Lung (tissue), 12 donors: ENCODE measurements around the gene GUCD1. TPM values are rescaled to one million over a fixed set of nuclear protein-coding genes. Genes with fewer than 3 reads are reported as not detected.

Source experiments
- ATAC-seq: fragments of 200-7000 bp; cut with Tn5 transposase; one replicate; pipeline ENCODE4 v1.9.1; 2020; ENCODE audit warnings: moderate number of reproducible peaks; ENCODE audit not compliant: insufficient read depth, low FRiP score
- DNase-seq, 3 donors: peaks; one replicate each; pipeline ENCODE4 v3.0.0-alpha.2; 2013 to 2017
- H3K27ac ChIP-seq, 2 donors: one replicate each; pipeline ENCODE4 v1.5.1; 2013; ENCODE audit warnings: mild to moderate bottlenecking in 2 of 2, moderate library complexity in 2 of 2, control low read depth in 1 of 2, inconsistent platforms in 1 of 2, low read depth in 1 of 2, low read length in 1 of 2
- H3K27me3 ChIP-seq, 3 donors: one replicate each; pipeline ENCODE4 v1.5.1; 2013; ENCODE audit warnings: low read length in 2 of 3; ENCODE audit not compliant: control insufficient read depth in 3 of 3, insufficient read depth in 3 of 3
- H3K36me3 ChIP-seq, 4 donors: one replicate each; pipeline ENCODE4 v1.5.1; 2013; ENCODE audit warnings: low read length in 4 of 4, mild to moderate bottlenecking in 1 of 4, moderate library complexity in 1 of 4; ENCODE audit not compliant: control insufficient read depth in 4 of 4, insufficient read depth in 4 of 4
- H3K4me1 ChIP-seq, 5 donors: one replicate each; pipeline ENCODE4 v1.5.1; 2013; ENCODE audit warnings: low read length in 5 of 5, mild to moderate bottlenecking in 2 of 5, moderate library complexity in 1 of 5; ENCODE audit not compliant: control insufficient read depth in 5 of 5, insufficient read depth in 5 of 5
- H3K4me3 ChIP-seq: one replicate; pipeline ENCODE4 v1.5.1; 2013; ENCODE audit warnings: mild to moderate bottlenecking, control low read depth, moderate library complexity
- H3K9ac ChIP-seq, 2 donors: one replicate each; pipeline ENCODE4 v1.5.1; 2013; ENCODE audit warnings: low read length in 2 of 2, control low read depth in 1 of 2; ENCODE audit not compliant: insufficient read depth in 1 of 2
- H3K9me3 ChIP-seq, 4 donors: one replicate each; pipeline ENCODE4 v1.5.1; 2013; ENCODE audit warnings: low read length in 3 of 4, mild to moderate bottlenecking in 1 of 4, moderate library complexity in 1 of 4; ENCODE audit not compliant: control insufficient read depth in 4 of 4, insufficient read depth in 3 of 4
- WGBS, 2 donors: extraction: QIAGEN DNeasy Blood & Tissue Kit; methylation state at CpG; one replicate each; pipeline ENCODE4 v1.1.7; 2013; 5-methylcytosine and 5-hydroxymethylcytosine counted together
- polyA plus RNA-seq, 2 donors: library from polyadenylated mRNA; stranded (reverse); fragments of 200-250 nt; gene quantifications; one replicate each; pipeline ENCODE4 v1.2.1, GENCODE V29; 2013
- total RNA-seq, 2 donors: library from RNA; depleted of rRNA in 1 of 2; stranded (reverse); fragments of >200 nt in 1 of 2; gene quantifications; one replicate each; pipeline ENCODE4 v1.2.1, GENCODE V29; 2014 to 2021
- TF ChIP-seq, protein P1 (sequence below): IDR thresholded peaks from 2 replicates; pipeline ENCODE4 v1.5.1; 2012; ENCODE audit warnings: mild to moderate bottlenecking; ENCODE audit errors: control extremely low read depth, extremely low read depth
- donor health status: control.
- donor health status: control.
- donor health status: Bipolar disorder and iron deficiency.
- donor health status: healthy.
- donor health status: DM: yes; HTN: yes; CAD: no.

The GUCD1 gene
- total and polyA plus RNA-seq, 4 donors = 87.8 to 130 (median 107) TPM

DNA sequence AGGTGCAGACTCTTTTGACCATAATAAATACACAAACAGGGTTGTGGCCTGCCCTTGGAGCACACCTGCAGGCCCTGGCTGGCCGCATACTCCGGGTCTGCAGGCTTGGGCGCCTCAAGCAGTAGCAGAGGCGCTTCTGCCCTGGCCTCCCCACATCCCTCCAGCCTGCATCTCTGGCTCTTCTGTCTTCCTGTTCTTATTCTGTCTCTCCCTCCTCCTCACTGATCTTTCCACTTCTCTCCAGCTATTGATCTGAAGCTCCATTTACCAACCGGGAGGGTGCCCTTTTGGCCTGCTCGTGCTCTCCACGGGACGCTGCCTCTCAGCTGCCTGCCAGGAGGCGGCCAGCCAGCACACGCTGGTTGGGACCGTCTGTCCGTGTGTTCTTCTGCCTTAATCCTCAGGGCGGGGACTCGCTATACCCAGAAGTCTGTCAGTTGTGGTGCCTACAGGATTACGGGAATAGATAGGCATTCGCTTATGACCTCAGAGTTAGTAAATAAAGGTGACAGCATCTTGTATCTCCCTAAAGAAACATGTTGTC lies 54.6 kb downstream of the GUCD1 start:
- ATAC-seq (no peak), DNase-seq (no peak)
- 91 to 92% methylated on average over 16 of the region's 16 CpGs for WGBS, 2 donors
- TF ChIP-seq, protein P1, sequence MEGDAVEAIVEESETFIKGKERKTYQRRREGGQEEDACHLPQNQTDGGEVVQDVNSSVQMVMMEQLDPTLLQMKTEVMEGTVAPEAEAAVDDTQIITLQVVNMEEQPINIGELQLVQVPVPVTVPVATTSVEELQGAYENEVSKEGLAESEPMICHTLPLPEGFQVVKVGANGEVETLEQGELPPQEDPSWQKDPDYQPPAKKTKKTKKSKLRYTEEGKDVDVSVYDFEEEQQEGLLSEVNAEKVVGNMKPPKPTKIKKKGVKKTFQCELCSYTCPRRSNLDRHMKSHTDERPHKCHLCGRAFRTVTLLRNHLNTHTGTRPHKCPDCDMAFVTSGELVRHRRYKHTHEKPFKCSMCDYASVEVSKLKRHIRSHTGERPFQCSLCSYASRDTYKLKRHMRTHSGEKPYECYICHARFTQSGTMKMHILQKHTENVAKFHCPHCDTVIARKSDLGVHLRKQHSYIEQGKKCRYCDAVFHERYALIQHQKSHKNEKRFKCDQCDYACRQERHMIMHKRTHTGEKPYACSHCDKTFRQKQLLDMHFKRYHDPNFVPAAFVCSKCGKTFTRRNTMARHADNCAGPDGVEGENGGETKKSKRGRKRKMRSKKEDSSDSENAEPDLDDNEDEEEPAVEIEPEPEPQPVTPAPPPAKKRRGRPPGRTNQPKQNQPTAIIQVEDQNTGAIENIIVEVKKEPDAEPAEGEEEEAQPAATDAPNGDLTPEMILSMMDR = no peak
- Histone ChIP-seq H3K4me3 (no peak overlapping the region), H3K27ac (no peak overlapping the region), H3K9ac (no peak overlapping the region), H3K27me3 (no peaks in the 10 kb centered on the region), H3K36me3 (no peaks in the 10 kb centered on the region), H3K4me1 (peaks cover 0 to 7% (median 0%) of the 10 kb centered on the region in 5 donors), H3K9me3 (no peaks in the 10 kb centered on the region)

DNA sequence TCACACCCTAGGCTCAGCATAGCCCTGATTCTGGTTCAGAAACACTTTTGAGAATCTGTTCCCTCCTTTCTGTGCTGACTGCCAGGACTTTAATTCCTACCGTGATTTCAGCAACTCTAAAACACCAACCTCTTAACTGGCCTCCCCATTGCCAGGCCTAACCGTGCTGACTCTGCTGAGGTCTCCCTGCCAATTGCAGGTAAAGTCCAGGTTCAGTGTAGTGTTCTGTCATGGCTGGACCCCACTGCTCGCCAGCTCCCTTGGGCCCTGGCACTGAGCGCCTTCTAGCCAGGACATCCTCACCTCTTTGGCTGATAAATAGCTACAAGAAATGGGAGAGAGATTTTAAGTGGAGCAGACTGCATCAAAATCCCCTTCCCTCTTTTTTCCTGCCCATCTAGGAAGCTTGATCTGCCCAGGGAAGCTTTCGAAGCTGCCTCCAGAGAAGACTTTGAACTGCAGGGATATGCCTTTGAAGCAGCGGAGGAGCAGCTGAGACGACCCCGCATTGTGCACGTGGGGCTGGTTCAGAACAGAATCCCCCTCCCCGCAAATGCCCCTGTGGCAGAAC lies 55.1 kb downstream of the GUCD1 start:
- DNase-seq = no peak
- WGBS, 2 donors = 96 to 97% methylated on average over 10 of the region's 10 CpGs

DNA sequence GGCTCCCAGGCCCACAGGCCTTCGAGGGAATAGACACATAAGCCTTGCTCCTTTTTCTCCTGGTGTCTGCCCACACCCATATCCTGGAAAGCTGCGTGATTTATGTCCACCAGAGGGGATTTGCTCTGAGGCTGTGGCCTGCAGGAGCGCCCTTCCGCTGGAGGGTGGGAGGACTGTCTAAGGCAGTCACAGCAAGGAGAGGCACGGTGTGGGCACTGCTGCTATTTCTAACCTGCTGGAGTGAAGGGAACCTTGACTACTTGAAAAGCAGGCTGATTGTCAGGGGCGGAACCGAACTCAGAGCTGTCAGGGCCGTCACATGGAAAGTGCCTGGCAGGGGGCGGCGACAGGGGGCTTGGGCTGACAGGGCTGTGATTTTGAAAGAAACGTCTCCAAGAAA lies 56.1 kb downstream of the GUCD1 start:
- H3K9ac ChIP-seq = no peak overlapping the region
- peaks cover 0 to 6% (median 0%) of the 10 kb centered on the region in 4 donors for H3K9me3 ChIP-seq
- peaks cover 0 to 8% (median 6%) of the 10 kb centered on the region in 3 donors for H3K27me3 ChIP-seq
- no peak overlapping the region for H3K27ac ChIP-seq
- TF ChIP-seq, protein P1 = no peak
- ATAC-seq (no peak), DNase-seq (no peak)
- H3K4me3 ChIP-seq = no peak overlapping the region
- WGBS, 2 donors = 88 to 94% methylated on average over 11 of the region's 11 CpGs
- H3K36me3 ChIP-seq = no peaks in the 10 kb centered on the region
- peaks cover 0 to 15% (median 0%) of the 10 kb centered on the region in 5 donors for H3K4me1 ChIP-seq

More for the DNA sequence above, 55.1 kb downstream of the GUCD1 start:
- Histone ChIP-seq H3K4me3 (no peak overlapping the region), H3K27me3 (no peaks in the 10 kb centered on the region), H3K9me3 (peaks cover 0 to 4% (median 0%) of the 10 kb centered on the region in 4 donors), H3K9ac (no peak overlapping the region), H3K36me3 (no peaks in the 10 kb centered on the region), H3K4me1 (peaks cover 0 to 9% (median 0%) of the 10 kb centered on the region in 5 donors), H3K27ac (no peak overlapping the region)
- ATAC-seq = no peak
- TF ChIP-seq, protein P1 = no peak
